A673 (cell line): ENCODE results near the gene RAB38. TPM values are rescaled to one million over a fixed set of nuclear protein-coding genes. Genes with fewer than 3 reads are reported as not detected.

ENCODE experiments used
- BruUV-seq: library from RNA; stranded (reverse); fragments of 400-500 nt; replicated peaks from 2 replicates; lab custom pipeline; 2021; lab: Mats Ljungman, UMichigan
- CTCF ChIA-PET: fragments of 300-600 bp; sonication (Branson Sonifier 250); formaldehyde crosslinking; loops from one replicate; lab custom pipeline; 2022; ENCODE audit warnings: antibody characterized with exemption; lab: Charles Lee
- POLR2A ChIA-PET: fragments of 300-600 bp; sonication (Branson Sonifier 250); formaldehyde crosslinking; loops from one replicate; lab custom pipeline; 2022; ENCODE audit warnings: antibody characterized with exemption; ENCODE audit not compliant: low non-redundant PET; lab: Charles Lee
- DNase-seq: peaks from one replicate; pipeline ENCODE4 v3.0.0-alpha.2; 2015; ENCODE audit warnings: low spot score
- H3K27ac ChIP-seq: fragments of 200-600 bp; sonication (generic); 2 replicates; pipeline ENCODE4 v1.5.1; 2016; ENCODE audit warnings: mixed run types, low read depth, mild to moderate bottlenecking, mixed read lengths, antibody characterized with exemption, low read length; ENCODE audit not compliant: poor library complexity, severe bottlenecking
- H3K27me3 ChIP-seq: fragments of 200-600 bp; sonication (generic); replicated peaks from 2 replicates; pipeline ENCODE4 v1.6.1; 2017; ENCODE audit warnings: mixed run types, low read depth, mild to moderate bottlenecking, mixed read lengths, antibody characterized with exemption, low read length; ENCODE audit not compliant: insufficient read depth, poor library complexity
- H3K36me3 ChIP-seq: fragments of 200-600 bp; sonication (generic); 2 replicates; pipeline ENCODE4 v1.6.1; 2016; ENCODE audit warnings: mixed run types, mild to moderate bottlenecking, mixed read lengths, antibody characterized with exemption, low read length; ENCODE audit not compliant: insufficient read depth, poor library complexity, severe bottlenecking
- H3K4me1 ChIP-seq: fragments of 200-600 bp; sonication (generic); 2 replicates; pipeline ENCODE4 v1.6.1; 2017; ENCODE audit warnings: mixed run types, mild to moderate bottlenecking, mixed read lengths, antibody characterized with exemption, low read length; ENCODE audit not compliant: insufficient read depth, poor library complexity, severe bottlenecking
- H3K4me3 ChIP-seq: fragments of 200-600 bp; sonication (generic); 2 replicates; pipeline ENCODE4 v1.5.1; 2016; ENCODE audit warnings: low read depth, mixed run types, mild to moderate bottlenecking, mixed read lengths, low read length; ENCODE audit not compliant: poor library complexity, severe bottlenecking
- H3K9me3 ChIP-seq: fragments of 200-600 bp; sonication (generic); 2 replicates; pipeline ENCODE4 v1.6.1; 2016; ENCODE audit warnings: mixed run types, low read depth, mild to moderate bottlenecking, mixed read lengths, antibody characterized with exemption, low read length; ENCODE audit not compliant: poor library complexity, severe bottlenecking
- EZH2 ChIP-seq: fragments of 200-600 bp; sonication (generic); IDR thresholded peaks from 2 replicates; pipeline ENCODE4 v1.6.1; 2017; ENCODE audit warnings: borderline replicate concordance, low read depth, mild to moderate bottlenecking, mixed read lengths, antibody characterized with exemption, low read length; ENCODE audit not compliant: poor library complexity, severe bottlenecking
- intact Hi-C: fragments of 100-400 bp; cut with micrococcal nuclease; formaldehyde crosslinking; loops from one replicate; pipeline ENCODE4 v1.10.0; 2022; ENCODE audit not compliant: unreplicated experiment
- total RNA-seq: library from RNA; stranded (reverse); gene quantifications from 2 replicates; pipeline ENCODE4 v1.2.3, GENCODE V29; 2021
- TF ChIP-seq, protein P1 (sequence below): fragments of 300-800, 200-600 bp; sonication (generic); conservative IDR thresholded peaks from 2 replicates; pipeline ENCODE4 v1.5.1; 2017; ENCODE audit warnings: low read depth, mild to moderate bottlenecking, antibody characterized with exemption, low read length, moderate library complexity, mixed read lengths

Gene RAB38
- total RNA-seq, 1 experiment from 2014 or later: 1.6 TPM

DNA sequence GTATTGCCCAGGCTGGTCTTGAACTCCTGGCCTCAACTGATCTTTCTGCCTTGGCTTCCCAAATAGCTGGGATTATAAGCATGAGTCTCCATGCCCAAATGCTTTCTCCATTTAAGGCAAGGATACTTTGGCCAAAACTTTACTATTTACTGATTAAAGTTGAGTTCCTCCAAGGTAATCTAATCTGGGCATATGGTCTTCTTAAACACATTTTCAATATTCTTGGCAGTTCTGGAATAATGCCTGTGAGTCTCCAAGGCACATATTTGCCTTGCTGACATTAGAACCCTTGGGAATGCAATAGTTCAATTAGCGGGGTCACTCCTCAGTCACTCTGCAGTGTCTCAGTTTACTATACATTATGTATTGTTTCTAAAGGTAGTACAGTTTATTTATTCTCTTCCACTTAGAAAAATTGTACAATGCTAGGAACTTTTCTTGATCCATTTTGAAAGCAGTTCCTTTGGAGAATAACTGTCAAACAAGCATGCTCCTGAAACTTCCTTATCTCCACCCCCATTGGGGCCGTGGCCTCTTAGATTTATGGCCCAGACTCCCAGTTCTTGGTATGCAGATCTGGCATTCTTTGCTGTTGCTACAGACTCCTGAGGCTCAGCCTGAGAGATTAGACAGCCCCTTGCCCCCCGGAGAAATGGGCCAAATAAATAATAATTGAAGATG, 13.1 kb upstream of the RAB38 start:
- H3K27ac ChIP-seq: no peak overlapping the region
- POLR2A ChIA-PET: no interaction called here
- peak; percentile 5 for DNase-seq
- no peak overlapping the region for H3K4me3 ChIP-seq
- no TSS peak for BruUV-seq
- no peaks in the 10 kb centered on the region for H3K9me3 ChIP-seq
- H3K27me3 ChIP-seq: peaks cover 3% of the 10 kb centered on the region
- no peaks in the 10 kb centered on the region for H3K4me1 ChIP-seq
- TF ChIP-seq, protein P1, sequence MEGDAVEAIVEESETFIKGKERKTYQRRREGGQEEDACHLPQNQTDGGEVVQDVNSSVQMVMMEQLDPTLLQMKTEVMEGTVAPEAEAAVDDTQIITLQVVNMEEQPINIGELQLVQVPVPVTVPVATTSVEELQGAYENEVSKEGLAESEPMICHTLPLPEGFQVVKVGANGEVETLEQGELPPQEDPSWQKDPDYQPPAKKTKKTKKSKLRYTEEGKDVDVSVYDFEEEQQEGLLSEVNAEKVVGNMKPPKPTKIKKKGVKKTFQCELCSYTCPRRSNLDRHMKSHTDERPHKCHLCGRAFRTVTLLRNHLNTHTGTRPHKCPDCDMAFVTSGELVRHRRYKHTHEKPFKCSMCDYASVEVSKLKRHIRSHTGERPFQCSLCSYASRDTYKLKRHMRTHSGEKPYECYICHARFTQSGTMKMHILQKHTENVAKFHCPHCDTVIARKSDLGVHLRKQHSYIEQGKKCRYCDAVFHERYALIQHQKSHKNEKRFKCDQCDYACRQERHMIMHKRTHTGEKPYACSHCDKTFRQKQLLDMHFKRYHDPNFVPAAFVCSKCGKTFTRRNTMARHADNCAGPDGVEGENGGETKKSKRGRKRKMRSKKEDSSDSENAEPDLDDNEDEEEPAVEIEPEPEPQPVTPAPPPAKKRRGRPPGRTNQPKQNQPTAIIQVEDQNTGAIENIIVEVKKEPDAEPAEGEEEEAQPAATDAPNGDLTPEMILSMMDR: no peak
- TF ChIP-seq EZH2: no peak
- CTCF ChIA-PET: no interaction called here
- intact Hi-C loops: no loop called here
- no peaks in the 10 kb centered on the region for H3K36me3 ChIP-seq

DNA sequence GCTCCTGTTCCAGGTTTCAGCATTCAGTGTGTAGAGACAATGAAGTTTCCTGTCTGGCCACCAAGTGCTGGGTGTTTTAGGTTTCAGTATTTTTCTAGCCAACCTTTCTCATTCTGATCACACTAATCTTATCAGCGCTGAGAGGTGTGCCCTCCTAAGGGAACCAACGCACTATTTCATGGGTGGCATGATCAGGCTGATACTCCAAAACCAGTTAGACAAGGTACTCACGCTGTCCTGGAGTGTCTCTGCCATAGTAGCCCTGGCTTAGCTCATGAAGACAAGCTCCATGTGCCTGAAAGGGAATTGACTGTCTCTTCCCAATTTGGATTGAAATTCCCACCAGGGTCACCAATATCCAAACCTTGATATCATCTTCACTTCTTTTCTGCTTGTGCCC, 8.0 kb upstream of the RAB38 start:
- DNase-seq: no peak
- no TSS peak for BruUV-seq
- no peak overlapping the region for H3K27ac ChIP-seq
- ChIA-PET CTCF (no interaction called here), POLR2A (no interaction called here)
- TF ChIP-seq EZH2: no peak
- TF ChIP-seq, protein P1: no peak
- no peaks in the 10 kb centered on the region for H3K4me1 ChIP-seq
- H3K9me3 ChIP-seq: no peaks in the 10 kb centered on the region
- intact Hi-C loops: no loop called here
- peaks cover 6% of the 10 kb centered on the region for H3K27me3 ChIP-seq
- no peaks in the 10 kb centered on the region for H3K36me3 ChIP-seq
- H3K4me3 ChIP-seq: no peak overlapping the region

DNA sequence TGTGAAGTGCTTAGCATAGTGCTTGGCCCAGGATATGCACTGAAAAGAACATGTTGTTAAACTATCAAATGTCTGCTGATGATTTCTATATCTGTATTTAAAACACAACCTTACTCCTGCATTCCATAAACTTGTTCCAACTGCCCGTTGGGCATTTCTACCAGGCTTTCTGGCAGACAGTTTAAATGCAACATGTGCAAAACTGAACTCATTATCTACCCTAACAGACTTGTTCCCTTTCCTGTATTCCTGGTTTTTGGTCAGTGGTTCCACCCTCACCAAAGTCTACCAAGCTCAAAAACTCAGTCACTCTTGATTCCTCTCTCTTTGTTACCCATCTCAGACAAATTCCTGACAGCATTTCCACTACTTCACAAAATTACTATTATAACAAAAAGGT, 6.5 kb upstream of the RAB38 start:
- TF ChIP-seq, protein P1: no peak
- TF ChIP-seq EZH2: no peak
- H3K36me3 ChIP-seq: no peaks in the 10 kb centered on the region
- no peak for DNase-seq
- H3K4me1 ChIP-seq: no peaks in the 10 kb centered on the region
- BruUV-seq: no TSS peak
- intact Hi-C loops: no loop called here
- H3K27ac ChIP-seq: no peak overlapping the region
- H3K4me3 ChIP-seq: no peak overlapping the region
- no peaks in the 10 kb centered on the region for H3K9me3 ChIP-seq
- ChIA-PET POLR2A (no interaction called here), CTCF (no interaction called here)
- peaks cover 6% of the 10 kb centered on the region for H3K27me3 ChIP-seq
